GM12872 (cell line): ENCODE data around the gene XPNPEP1.
A peak's percentile ranks its signal among the peaks of the same experiment; 100 is the strongest.

ENCODE experiments used
- CTCF ChIP-seq: IDR thresholded peaks from 3 replicates; pipeline ENCODE4 v1.5.1; 2011; ENCODE audit warnings: low read depth, mild to moderate bottlenecking, low read length, moderate library complexity; ENCODE audit not compliant: insufficient read depth

The XPNPEP1 gene

DNA sequence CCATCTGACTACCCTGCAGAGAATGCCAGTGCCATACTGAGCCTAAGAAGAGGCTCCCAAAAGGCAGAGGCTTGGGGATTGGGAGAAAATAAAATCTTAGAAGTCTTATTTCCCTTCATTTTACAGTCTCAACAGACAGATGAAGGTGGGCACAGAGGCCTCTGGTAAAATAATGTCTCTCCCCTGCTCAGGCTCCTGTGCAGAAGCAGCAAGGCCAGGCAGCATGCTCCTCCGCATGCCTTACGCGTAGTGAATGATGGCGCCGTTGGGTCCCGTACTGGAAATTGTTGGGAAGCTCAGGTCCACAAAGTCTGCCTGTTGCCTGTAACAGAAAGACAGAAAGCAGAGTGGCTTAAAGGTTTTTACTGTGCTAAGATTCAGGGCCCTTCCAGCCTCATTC is 45.8 kb downstream of the XPNPEP1 start:
- no peak for TF ChIP-seq CTCF

DNA sequence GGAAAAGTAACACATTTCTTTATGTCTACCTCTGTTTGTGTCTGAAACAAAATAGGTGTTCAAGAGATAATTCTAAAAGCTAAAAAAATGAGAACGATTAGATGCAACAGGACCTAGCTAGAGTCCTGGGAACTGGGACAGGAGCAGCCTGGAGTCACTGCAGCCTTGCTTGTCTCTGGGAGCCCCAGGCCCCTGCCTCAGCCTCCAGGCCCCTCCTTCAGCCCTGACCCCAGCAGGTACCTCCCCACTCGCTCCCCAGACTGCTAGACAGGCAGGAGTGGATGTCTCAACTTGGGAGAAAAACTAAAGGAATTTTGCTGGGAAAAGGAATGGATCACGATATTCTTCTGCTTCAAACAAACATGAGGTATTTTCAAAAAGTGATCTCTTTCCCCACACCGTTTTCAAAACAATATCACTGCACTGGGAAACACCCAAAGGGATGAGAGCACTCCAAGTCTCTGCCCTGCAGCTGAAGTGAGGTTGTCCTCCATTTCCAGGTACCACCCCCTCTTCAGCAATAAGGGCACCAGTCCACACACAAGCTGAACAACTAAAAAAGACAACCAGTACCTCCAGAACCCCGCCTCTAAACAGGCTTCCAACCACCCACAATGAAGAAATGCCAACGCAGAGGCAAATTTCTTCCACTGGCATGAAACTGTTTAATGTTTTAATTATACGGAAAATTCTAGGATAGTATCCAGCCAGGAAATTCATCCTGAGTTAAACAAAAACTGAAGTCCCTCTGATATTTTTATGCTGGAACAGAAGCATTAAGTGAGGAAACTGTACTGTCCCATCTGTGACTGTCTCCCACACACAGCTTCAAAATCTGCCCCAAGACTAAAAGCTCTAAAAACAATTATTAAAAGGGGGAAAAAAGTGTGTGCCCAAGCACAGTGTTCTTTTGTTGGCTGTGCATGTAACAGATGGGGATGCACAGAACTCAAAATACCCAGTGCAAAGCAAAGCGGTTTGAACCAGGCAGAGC is 47.2 kb downstream of the XPNPEP1 start:
- no peak for TF ChIP-seq CTCF

DNA sequence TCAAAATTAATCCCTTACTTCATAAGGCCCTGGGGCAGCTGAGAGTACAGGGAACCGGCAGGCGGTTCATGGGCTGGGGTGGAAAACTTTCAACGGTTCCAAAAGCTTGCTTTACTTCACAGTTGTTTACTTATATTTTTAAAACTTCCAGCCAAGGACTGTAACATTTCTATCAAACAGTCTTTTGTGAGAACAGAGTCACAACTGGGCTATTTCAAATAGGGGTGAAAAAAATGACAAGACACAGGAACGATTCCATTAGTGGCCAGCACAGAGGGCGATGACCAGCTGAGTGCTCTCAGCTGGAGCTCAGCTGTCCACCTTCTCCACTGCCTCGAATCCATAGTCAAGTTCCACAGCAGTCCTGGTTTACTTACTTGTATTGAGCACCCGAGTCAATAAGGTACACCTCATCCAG is 48.2 kb downstream of the XPNPEP1 start:
- TF ChIP-seq CTCF = no peak

- no peak for TF ChIP-seq CTCF
Observed at GRCh38 chr10:109871476-109871875, 51.8 kb downstream of the XPNPEP1 start.

DNA sequence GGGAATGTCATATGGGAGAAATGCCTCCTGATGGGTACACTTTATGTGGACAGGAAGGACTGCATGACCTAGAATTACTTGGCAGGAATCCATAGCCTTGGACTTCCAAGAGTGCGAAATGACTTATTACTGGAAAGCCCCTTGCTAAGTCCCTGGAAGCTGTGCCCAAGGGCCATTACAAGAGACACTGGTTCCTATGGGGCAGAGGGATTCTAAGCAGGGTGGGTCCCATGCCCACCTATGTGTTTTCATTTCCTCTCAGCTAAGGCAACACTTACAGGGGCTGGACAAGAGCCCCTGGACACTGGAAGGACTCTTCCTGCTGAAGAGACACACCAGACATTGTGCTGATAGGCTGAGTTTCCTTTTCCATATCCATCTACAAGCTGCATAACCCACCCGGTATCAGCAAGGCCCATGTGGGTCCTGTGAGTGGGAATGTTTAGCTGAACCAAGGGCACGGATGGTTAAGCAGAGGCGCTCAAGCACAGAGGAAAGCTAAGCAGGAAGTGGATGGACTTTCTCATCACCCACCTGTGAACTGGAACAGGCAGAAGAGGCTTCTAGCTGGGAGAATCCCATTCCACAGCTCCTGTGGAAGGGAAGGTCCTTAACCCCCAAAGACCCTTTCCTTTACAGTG is 56.2 kb downstream of the XPNPEP1 start:
- TF ChIP-seq CTCF = no peak

DNA sequence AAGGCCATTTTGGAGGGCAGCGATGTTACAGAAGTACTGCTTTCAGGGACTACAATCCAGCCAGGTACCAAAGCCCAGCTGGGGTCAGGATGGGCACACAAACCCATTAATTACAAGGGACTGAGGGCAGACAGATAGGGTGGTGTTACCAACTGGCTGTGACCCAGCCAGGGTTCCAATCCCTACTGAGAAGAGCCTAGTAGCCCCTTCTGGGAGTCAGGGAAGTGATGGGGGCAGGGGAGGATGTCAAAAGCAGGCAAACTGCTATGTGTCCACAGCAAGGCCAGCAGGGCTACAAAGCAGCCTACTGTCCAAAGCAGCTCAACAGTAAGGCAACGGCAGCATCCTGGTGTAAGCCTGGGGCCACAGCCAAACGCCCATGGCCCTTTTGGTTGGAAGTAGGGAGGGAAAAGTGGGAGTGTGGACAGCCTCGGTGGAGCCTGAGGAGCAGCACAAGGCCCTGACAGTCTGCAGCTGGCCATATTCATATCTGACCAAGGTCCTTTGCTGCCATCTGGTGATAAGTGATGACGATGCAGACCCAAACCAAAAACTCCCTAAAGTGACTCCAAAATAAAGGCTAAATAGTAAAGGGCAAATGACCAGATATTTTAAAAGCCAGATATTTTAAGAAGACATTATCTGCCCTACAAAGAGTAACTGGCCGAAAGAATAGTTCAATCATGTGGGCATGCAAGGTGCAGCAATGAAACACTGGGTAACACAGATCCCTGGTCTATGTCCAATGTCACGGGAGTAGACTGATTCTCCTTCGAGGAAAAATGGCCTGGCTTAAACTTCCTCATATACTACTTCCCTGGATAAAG is 56.9 kb downstream of the XPNPEP1 start:
- 0 out of 3 replicates have a peak, but pooled peaks have one; percentile 31 for TF ChIP-seq CTCF

GRCh38 chr10:109863775-109864174 is 59.5 kb downstream of the XPNPEP1 start:
- TF ChIP-seq CTCF = no peak
